HCT116 (cell line): Measurements from ENCODE around the gene COX18. TPM values are rescaled to one million over a fixed set of nuclear protein-coding genes. Genes with fewer than 3 reads are reported as not detected.

Experiments used
- ATAC-seq: fragments of 200-7000 bp; cut with Tn5 transposase; 2 replicates; pipeline ENCODE4 v1.9.1; 2020; ENCODE audit warnings: mild to moderate bottlenecking, moderate library complexity
- BruUV-seq: library from RNA; stranded (reverse); fragments of 400-500 nt; replicated peaks from 2 replicates; lab custom pipeline; 2021; lab: Mats Ljungman, UMichigan
- CTCF ChIA-PET: fragments of 300-600 bp; sonication (Branson Sonifier 250); formaldehyde crosslinking; loops from one replicate; lab custom pipeline; 2021; ENCODE audit warnings: antibody characterized with exemption; lab: Charles Lee
- POLR2A ChIA-PET: fragments of 300-600, 350-600 bp; sonication (Branson Sonifier 250); formaldehyde crosslinking; loops from one replicate; lab custom pipeline; 2021; ENCODE audit warnings: antibody characterized with exemption; lab: Charles Lee
- RAD21 ChIA-PET, 2 experiments: fragments of 300-600 bp; sonication (Branson Sonifier 250); formaldehyde crosslinking; loops; one replicate each; lab custom pipeline; 2023; ENCODE audit warnings: low total read pairs in 2 of 2; ENCODE audit not compliant: uncharacterized antibody in 2 of 2, unreplicated experiment in 2 of 2, low non-redundant PET in 1 of 2; lab: Charles Lee
- DNase-seq: peaks from one replicate; pipeline ENCODE4 v3.0.0-alpha.2; 2010; ENCODE audit warnings: low read depth, low spot score
- H2AFZ ChIP-seq: fragments of 200-600 bp; shearing (Covaris generic), sonication (generic); 2 replicates; pipeline ENCODE4 v1.6.1; 2017; ENCODE audit warnings: low read depth, mixed run types, mixed read lengths, antibody characterized with exemption, low read length; ENCODE audit not compliant: poor library complexity, severe bottlenecking
- H3K27ac ChIP-seq: 2 replicates; pipeline ENCODE4 v1.5.1; 2012; ENCODE audit warnings: low read depth, low read length
- H3K27me3 ChIP-seq: fragments of 200-600 bp; sonication (generic); 2 replicates; pipeline ENCODE4 v1.6.1; 2016; ENCODE audit warnings: mixed run types, low read length, mixed read lengths; ENCODE audit not compliant: insufficient read depth
- H3K36me3 ChIP-seq, 2 experiments: fragments of 200-500 bp in 1 of 2; fragments of 200-600 bp in 1 of 2; sonication (Bioruptor generic) in 1 of 2; sonication (generic) in 1 of 2; 2 replicates each; pipeline versions ENCODE4 v1.5.1 to v1.6.1; 2014 to 2016; ENCODE audit warnings: low read length in 2 of 2, inconsistent platforms in 1 of 2, mixed read lengths in 1 of 2, mixed run types in 1 of 2; ENCODE audit not compliant: insufficient read depth in 2 of 2, control insufficient read depth in 1 of 2
- H3K4me1 ChIP-seq, 2 experiments: fragments of 200-600 bp in 1 of 2; sonication (generic) in 1 of 2; 2 replicates each; pipeline versions ENCODE4 v1.5.1 to v1.6.1; 2012 to 2017; ENCODE audit warnings: low read length in 2 of 2, inconsistent platforms in 1 of 2, mild to moderate bottlenecking in 1 of 2, mixed read lengths in 1 of 2, mixed run types in 1 of 2, moderate library complexity in 1 of 2; ENCODE audit not compliant: insufficient read depth in 2 of 2, control insufficient read depth in 1 of 2
- H3K4me2 ChIP-seq: fragments of 200-600 bp; sonication (generic); 2 replicates; pipeline ENCODE4 v1.6.1; 2017; ENCODE audit warnings: mixed run types, low read length, mixed read lengths
- H3K4me3 ChIP-seq, 2 experiments: fragments of 200-600 bp in 1 of 2; sonication (generic) in 1 of 2; replicated peaks in 1 of 2; 2 replicates each; pipeline ENCODE4 v1.5.1; 2011 to 2016; ENCODE audit warnings: low read length in 2 of 2, control low read depth in 1 of 2, low read depth in 1 of 2, mild to moderate bottlenecking in 1 of 2, mixed read lengths in 1 of 2, mixed run types in 1 of 2
- H3K79me2 ChIP-seq: fragments of 200-600 bp; sonication (generic); 2 replicates; pipeline ENCODE4 v1.6.1; 2017; ENCODE audit warnings: mild to moderate bottlenecking, mixed run types, low read length, moderate library complexity, mixed read lengths; ENCODE audit not compliant: insufficient read depth
- H3K9ac ChIP-seq: fragments of 200-600 bp; sonication (generic); 2 replicates; pipeline ENCODE4 v1.6.1; 2016; ENCODE audit warnings: low read length, mixed read lengths
- H3K9me2 ChIP-seq: fragments of 200-600 bp; sonication (generic), shearing (Covaris generic); 2 replicates; pipeline ENCODE4 v1.6.1; 2017; ENCODE audit warnings: mixed run types, mild to moderate bottlenecking, moderate library complexity; ENCODE audit not compliant: insufficient read depth
- H3K9me3 ChIP-seq, 2 experiments: fragments of 200-500 bp in 1 of 2; fragments of 200-600 bp in 1 of 2; sonication (Bioruptor generic) in 1 of 2; sonication (generic) in 1 of 2; 2 replicates each; pipeline ENCODE4 v1.6.1; 2014 to 2017; ENCODE audit warnings: low read length in 2 of 2, mixed read lengths in 2 of 2, inconsistent platforms in 1 of 2, low read depth in 1 of 2, mild to moderate bottlenecking in 1 of 2, mixed run types in 1 of 2, moderate library complexity in 1 of 2; ENCODE audit not compliant: control insufficient read depth in 1 of 2, insufficient read depth in 1 of 2
- H4K20me1 ChIP-seq: fragments of 200-600 bp; sonication (generic), shearing (Covaris generic); 2 replicates; pipeline ENCODE4 v1.6.1; 2017; ENCODE audit warnings: mixed run types, mild to moderate bottlenecking, moderate library complexity; ENCODE audit not compliant: insufficient read depth
- JUND ChIP-seq: IDR thresholded peaks from 2 replicates; pipeline ENCODE4 v1.6.1; 2012
- POLR2AphosphoS5 ChIP-seq: IDR thresholded peaks from 2 replicates; pipeline ENCODE4 v1.6.1; 2011; ENCODE audit warnings: mild to moderate bottlenecking, low read depth, low read length, moderate library complexity
- RAD21 ChIP-seq: IDR thresholded peaks from 2 replicates; pipeline ENCODE4 v1.6.1; 2012; ENCODE audit warnings: low read depth, mild to moderate bottlenecking
- SP1 ChIP-seq: IDR thresholded peaks from 2 replicates; pipeline ENCODE4 v1.6.1; 2012; ENCODE audit warnings: low read depth
- SRF ChIP-seq: IDR thresholded peaks from 2 replicates; pipeline ENCODE4 v1.6.1; 2012; ENCODE audit warnings: low read depth
- ZFX ChIP-seq: fragments of 450-650 bp; IDR thresholded peaks from 2 replicates; pipeline ENCODE4 v1.6.1; 2017
- intact Hi-C: fragments of 100-400 bp; cut with micrococcal nuclease; formaldehyde crosslinking; loops from 2 replicates; pipeline ENCODE4 v1.10.0; 2022
- total RNA-seq: library from RNA; stranded (reverse); gene quantifications from one replicate; pipeline ENCODE4 v1.2.1, GENCODE V29; 2021; ENCODE audit not compliant: unreplicated experiment
- TF ChIP-seq, protein P1 (sequence below): IDR thresholded peaks from 2 replicates; pipeline ENCODE4 v1.6.1; 2012
- TF ChIP-seq, protein P2 (sequence below): IDR thresholded peaks from 2 replicates; pipeline ENCODE4 v1.6.1; 2012; ENCODE audit warnings: low read depth
- TF ChIP-seq, protein P3 (sequence below), 3 experiments: fragments of 200-600 bp in 1 of 3; sonication (generic) in 1 of 3; IDR thresholded peaks in 2 of 3; conservative IDR thresholded peaks in 1 of 3; 2 replicates each; pipeline ENCODE4 v1.5.1; 2012 to 2017; ENCODE audit warnings: low read depth in 2 of 3, low read length in 2 of 3, antibody characterized with exemption in 1 of 3, borderline replicate concordance in 1 of 3, control low read depth in 1 of 3, mild to moderate bottlenecking in 1 of 3, mixed read lengths in 1 of 3, mixed run types in 1 of 3, moderate library complexity in 1 of 3; ENCODE audit not compliant: insufficient read depth in 1 of 3

The COX18 gene
- total RNA-seq, 1 experiment from 2014 or later = 12.5 TPM

DNA sequence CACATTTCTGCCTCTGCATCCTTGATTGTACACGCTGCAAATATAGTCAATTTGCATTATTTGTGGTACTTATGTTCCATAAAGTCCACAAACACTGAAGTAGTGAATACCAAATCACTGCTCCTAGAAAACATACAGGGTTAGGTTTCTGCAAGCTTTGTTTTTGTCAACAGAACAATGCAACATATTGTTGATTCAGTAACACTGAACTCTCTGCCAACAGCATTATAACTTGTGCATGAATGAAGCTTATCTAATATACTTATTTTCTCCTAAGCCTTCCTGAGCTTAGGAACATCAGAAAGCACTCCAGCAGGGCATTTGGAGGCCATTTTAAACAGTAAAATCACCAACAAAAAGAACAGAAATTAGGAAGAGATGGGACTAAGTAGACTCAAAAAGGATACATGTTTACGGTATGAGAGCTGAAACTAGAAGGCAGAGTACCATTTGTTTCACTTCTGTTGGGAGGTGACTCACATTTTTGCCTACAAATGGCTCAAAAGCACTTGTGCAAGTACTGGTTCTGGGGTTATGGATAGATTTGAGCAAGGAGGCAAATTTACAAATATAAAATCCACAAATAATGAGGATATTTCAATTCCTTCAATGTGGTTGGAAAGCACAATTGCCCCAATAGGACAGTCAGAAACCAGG, 14.1 kb downstream of the COX18 start:
- H3K79me2 ChIP-seq = no peaks in the 10 kb centered on the region
- no peak overlapping the region for H3K9ac ChIP-seq
- H3K9me2 ChIP-seq = no peaks in the 10 kb centered on the region
- H3K4me1 ChIP-seq = no peaks in the 10 kb centered on the region
- DNase-seq (no peak), ATAC-seq (no peak)
- ChIA-PET RAD21 (no interaction called here), CTCF (no interaction called here), POLR2A (no interaction called here)
- H3K9me3 ChIP-seq = no peaks in the 10 kb centered on the region
- no peak overlapping the region for H2AFZ ChIP-seq
- H3K4me3 ChIP-seq = no peak overlapping the region
- TF ChIP-seq, protein P1, sequence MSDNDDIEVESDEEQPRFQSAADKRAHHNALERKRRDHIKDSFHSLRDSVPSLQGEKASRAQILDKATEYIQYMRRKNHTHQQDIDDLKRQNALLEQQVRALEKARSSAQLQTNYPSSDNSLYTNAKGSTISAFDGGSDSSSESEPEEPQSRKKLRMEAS = no peak
- TF ChIP-seq SRF = no peak
- no peak for TF ChIP-seq SP1
- TF ChIP-seq POLR2AphosphoS5 = no peak
- no peak for TF ChIP-seq ZFX
- TF ChIP-seq JUND = no peak
- TF ChIP-seq RAD21 = no peak
- TF ChIP-seq, protein P2, sequence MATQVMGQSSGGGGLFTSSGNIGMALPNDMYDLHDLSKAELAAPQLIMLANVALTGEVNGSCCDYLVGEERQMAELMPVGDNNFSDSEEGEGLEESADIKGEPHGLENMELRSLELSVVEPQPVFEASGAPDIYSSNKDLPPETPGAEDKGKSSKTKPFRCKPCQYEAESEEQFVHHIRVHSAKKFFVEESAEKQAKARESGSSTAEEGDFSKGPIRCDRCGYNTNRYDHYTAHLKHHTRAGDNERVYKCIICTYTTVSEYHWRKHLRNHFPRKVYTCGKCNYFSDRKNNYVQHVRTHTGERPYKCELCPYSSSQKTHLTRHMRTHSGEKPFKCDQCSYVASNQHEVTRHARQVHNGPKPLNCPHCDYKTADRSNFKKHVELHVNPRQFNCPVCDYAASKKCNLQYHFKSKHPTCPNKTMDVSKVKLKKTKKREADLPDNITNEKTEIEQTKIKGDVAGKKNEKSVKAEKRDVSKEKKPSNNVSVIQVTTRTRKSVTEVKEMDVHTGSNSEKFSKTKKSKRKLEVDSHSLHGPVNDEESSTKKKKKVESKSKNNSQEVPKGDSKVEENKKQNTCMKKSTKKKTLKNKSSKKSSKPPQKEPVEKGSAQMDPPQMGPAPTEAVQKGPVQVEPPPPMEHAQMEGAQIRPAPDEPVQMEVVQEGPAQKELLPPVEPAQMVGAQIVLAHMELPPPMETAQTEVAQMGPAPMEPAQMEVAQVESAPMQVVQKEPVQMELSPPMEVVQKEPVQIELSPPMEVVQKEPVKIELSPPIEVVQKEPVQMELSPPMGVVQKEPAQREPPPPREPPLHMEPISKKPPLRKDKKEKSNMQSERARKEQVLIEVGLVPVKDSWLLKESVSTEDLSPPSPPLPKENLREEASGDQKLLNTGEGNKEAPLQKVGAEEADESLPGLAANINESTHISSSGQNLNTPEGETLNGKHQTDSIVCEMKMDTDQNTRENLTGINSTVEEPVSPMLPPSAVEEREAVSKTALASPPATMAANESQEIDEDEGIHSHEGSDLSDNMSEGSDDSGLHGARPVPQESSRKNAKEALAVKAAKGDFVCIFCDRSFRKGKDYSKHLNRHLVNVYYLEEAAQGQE = no peak
- TF ChIP-seq, protein P3, sequence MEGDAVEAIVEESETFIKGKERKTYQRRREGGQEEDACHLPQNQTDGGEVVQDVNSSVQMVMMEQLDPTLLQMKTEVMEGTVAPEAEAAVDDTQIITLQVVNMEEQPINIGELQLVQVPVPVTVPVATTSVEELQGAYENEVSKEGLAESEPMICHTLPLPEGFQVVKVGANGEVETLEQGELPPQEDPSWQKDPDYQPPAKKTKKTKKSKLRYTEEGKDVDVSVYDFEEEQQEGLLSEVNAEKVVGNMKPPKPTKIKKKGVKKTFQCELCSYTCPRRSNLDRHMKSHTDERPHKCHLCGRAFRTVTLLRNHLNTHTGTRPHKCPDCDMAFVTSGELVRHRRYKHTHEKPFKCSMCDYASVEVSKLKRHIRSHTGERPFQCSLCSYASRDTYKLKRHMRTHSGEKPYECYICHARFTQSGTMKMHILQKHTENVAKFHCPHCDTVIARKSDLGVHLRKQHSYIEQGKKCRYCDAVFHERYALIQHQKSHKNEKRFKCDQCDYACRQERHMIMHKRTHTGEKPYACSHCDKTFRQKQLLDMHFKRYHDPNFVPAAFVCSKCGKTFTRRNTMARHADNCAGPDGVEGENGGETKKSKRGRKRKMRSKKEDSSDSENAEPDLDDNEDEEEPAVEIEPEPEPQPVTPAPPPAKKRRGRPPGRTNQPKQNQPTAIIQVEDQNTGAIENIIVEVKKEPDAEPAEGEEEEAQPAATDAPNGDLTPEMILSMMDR (IDR thresholded peaks at IDR 0.05 in 2 of 3, conservative IDR thresholded peaks at IDR 0.05 in 1 of 3; ENCODE audit: borderline replicate concordance in 1 of 3, insufficient read depth in 1 of 3, low read depth in 2 of 3, low read length in 2 of 3) = no peak
- no peak overlapping the region for H3K27ac ChIP-seq
- H4K20me1 ChIP-seq = no peaks in the 10 kb centered on the region
- intact Hi-C loops = no loop called here
- H3K27me3 ChIP-seq = no peaks in the 10 kb centered on the region
- peaks cover 5 to 7% of the 10 kb centered on the region in 2 experiments; a peak in 3 of 4 replicates for H3K36me3 ChIP-seq
- no TSS peak for BruUV-seq
- H3K4me2 ChIP-seq = no peak overlapping the region
